ENCODE results near the gene DAB1. TPM values are rescaled to one million over a fixed set of nuclear protein-coding genes. Genes with fewer than 3 reads are reported as not detected.

The DAB1 gene
- total RNA-seq = 0.12 TPM in 1 of 3 replicates, not detected in the others
- long read RNA-seq = 0 reads

DNA sequence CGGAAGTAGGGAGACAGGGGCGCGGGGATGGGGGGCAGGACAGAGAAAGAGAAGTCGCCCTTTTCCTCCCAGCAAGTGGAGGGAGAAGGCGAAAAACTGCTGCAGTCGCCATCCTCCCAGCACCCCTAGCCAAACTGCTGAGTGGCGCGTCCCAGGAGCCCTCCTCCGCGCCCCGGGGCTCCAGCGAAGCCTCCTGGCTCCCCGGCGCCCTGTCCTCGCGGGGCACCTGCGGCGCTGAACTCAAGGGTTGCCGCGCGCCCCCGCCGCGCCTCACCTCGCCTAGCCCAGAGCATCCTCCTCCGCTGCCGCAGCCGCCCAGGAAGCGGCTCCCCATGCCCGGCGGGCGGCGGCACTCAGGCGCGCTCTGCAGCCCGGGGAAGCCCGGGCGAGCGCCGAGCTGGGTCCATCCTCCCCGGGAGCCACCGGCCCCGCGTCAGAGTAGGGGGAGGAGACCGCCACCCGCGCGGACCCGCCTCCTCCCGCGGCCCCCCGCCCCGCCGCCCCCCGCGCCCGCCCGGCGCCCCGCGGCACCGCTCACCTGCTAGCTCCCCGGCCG, at the start of gene DAB1:
TSS of gene DAB1 (minus strand) at position 405 of the 556 bp plus-strand sequence. CDS start 133,030 bp downstream, outside the sequence.
- no peak within 1 kb of the TSS for H3K27ac Mint-ChIP-seq (ENCODE audit: unreplicated experiment)

GRCh38 chr1:57473448-57473847, 49.6 kb upstream of the DAB1 start:
- Mint-ChIP-seq H3K27ac (ENCODE audit: unreplicated experiment) (no peak overlapping the region), H3K4me1 (ENCODE audit: low read depth) (peaks cover 33% of the 10 kb centered on the region), H3K27me3 (ENCODE audit: low read depth) (no peaks in the 10 kb centered on the region), H3K9me3 (ENCODE audit: low read depth) (no peaks in the 10 kb centered on the region), H3K36me3 (ENCODE audit: low read depth) (no peaks in the 10 kb centered on the region), H3K4me3 (ENCODE audit: unreplicated experiment) (no peak overlapping the region)
- no peak for TF ChIP-seq CTCF (IDR thresholded peaks at IDR 0.05)
- DNase-seq (ENCODE audit: low spot score) = no peak

More for the DNA sequence above, at the start of gene DAB1:
- Mint-ChIP-seq H3K4me1 (ENCODE audit: low read depth) (peaks cover 21% of the 10 kb centered on the region), H3K36me3 (ENCODE audit: low read depth) (no peaks in the 10 kb centered on the region), H3K4me3 (ENCODE audit: unreplicated experiment) (peak within 1 kb of the TSS; percentile 79), H3K9me3 (ENCODE audit: low read depth) (no peaks in the 10 kb centered on the region), H3K27me3 (ENCODE audit: low read depth) (peaks cover 60% of the 10 kb centered on the region)
- DNase-seq (ENCODE audit: low spot score) = no peak
- TF ChIP-seq CTCF (IDR thresholded peaks at IDR 0.05) = no peak

DNA sequence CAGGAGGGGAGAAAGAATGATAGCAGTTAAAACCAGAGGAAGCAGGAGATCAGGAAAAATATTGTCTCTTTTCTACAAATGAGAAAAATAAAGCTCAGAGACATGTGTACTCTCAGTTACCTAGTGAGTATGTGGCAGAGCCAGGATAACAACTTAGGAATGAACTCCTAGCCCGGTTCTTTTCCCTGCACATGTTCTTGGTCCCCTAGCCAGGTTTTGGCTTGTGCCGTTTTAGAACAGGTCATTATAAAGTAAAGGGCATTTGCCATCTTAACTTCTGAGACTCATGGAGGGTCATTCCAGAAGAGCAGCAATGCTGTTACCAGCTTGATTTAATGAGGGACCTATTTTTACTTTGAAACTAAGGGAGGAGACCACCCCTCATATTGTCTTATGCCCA, 48.1 kb upstream of the DAB1 start:
- Mint-ChIP-seq H3K27ac (ENCODE audit: unreplicated experiment) (no peak overlapping the region), H3K36me3 (ENCODE audit: low read depth) (no peaks in the 10 kb centered on the region), H3K4me1 (ENCODE audit: low read depth) (peaks cover 45% of the 10 kb centered on the region), H3K9me3 (ENCODE audit: low read depth) (no peaks in the 10 kb centered on the region), H3K4me3 (ENCODE audit: unreplicated experiment) (no peak overlapping the region), H3K27me3 (ENCODE audit: low read depth) (no peaks in the 10 kb centered on the region)
- no peak for DNase-seq (ENCODE audit: low spot score)
- no peak for TF ChIP-seq CTCF (IDR thresholded peaks at IDR 0.05)

- no peak for TF ChIP-seq CTCF (IDR thresholded peaks at IDR 0.05)
- Mint-ChIP-seq H3K9me3 (ENCODE audit: low read depth) (no peaks in the 10 kb centered on the region), H3K27ac (ENCODE audit: unreplicated experiment) (no peak overlapping the region), H3K4me3 (ENCODE audit: unreplicated experiment) (no peak overlapping the region), H3K27me3 (ENCODE audit: low read depth) (no peaks in the 10 kb centered on the region), H3K36me3 (ENCODE audit: low read depth) (no peaks in the 10 kb centered on the region), H3K4me1 (ENCODE audit: low read depth) (peaks cover 50% of the 10 kb centered on the region)
- no peak for DNase-seq (ENCODE audit: low spot score)
Observed at GRCh38 chr1:57470036-57470435, 46.2 kb upstream of the DAB1 start.

DNA sequence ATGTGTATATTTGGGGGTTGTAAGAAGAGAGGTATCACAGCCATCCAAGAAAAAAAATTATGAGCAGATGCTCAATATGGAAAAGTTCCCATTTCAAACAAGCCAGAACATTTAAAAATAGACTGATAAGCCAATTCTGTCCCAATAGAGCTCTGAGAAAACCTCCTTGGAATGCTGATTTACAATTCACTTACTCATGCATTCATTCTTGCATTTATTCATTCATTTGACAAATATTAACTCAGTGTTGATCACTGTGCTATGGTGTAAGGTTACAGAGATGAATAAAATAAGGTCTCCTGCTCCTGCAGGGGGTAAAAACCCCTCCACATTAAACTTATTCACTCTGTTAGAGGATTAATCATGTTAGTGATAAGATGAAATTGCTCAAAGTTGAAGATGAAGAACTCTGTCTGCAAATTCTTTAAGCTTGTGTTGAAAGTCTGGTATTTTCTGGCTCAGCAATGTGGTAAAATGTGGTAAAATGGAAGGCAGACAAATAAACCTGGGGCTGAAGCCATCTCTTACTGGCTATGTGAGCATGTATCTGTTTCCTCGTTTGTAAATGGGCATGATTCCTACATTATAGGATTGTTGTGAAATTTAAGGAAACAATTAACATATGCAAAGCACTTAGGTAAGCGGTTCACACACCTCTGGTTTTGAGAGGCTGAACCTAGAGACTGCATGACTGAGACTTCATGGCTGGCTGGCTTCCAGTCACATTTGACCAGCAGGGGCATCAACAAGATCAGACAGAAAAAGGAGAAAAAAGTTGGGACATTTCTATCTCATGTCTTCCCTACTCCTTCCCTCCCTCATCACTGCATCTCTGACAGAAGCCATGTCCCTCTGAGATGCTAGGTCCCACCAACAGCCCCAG, 45.0 kb upstream of the DAB1 start:
- no peak for DNase-seq (ENCODE audit: low spot score)

More for the DNA sequence above, 45.0 kb upstream of the DAB1 start:
- Mint-ChIP-seq H3K4me3 (ENCODE audit: unreplicated experiment) (no peak overlapping the region), H3K9me3 (ENCODE audit: low read depth) (no peaks in the 10 kb centered on the region), H3K4me1 (ENCODE audit: low read depth) (peaks cover 42% of the 10 kb centered on the region), H3K27ac (ENCODE audit: unreplicated experiment) (no peak overlapping the region), H3K27me3 (ENCODE audit: low read depth) (no peaks in the 10 kb centered on the region), H3K36me3 (ENCODE audit: low read depth) (no peaks in the 10 kb centered on the region)
- no peak for TF ChIP-seq CTCF (IDR thresholded peaks at IDR 0.05)
